ENCODE results near the gene HOXD12.

Gene HOXD12

GRCh38 chr2:176099728-176100546, at the start of gene HOXD12:
Gene HOXD12, plus strand, starts transcription at chr2:176099795. Its CDS starts 7 bp downstream, at chr2:176099802.
- no peak for DNase-seq

GRCh38 chr2:176056406-176056805, 43.2 kb upstream of the HOXD12 start:
- DNase-seq, result no peak

GRCh38 chr2:176063958-176064357, 35.6 kb upstream of the HOXD12 start:
- peak; percentile 96 for DNase-seq

- no peak for DNase-seq
Observed at GRCh38 chr2:176066645-176067588, 32.7 kb upstream of the HOXD12 start.

GRCh38 chr2:176067589-176068418, 31.8 kb upstream of the HOXD12 start:
- DNase-seq, result no peak

GRCh38 chr2:176068419-176068832, 31.2 kb upstream of the HOXD12 start:
- DNase-seq, result no peak

- DNase-seq, result no peak
Observed at GRCh38 chr2:176071330-176072291, 28.0 kb upstream of the HOXD12 start.

GRCh38 chr2:176072292-176072669, 27.3 kb upstream of the HOXD12 start:
- DNase-seq, result no peak

GRCh38 chr2:176072951-176073904, 26.4 kb upstream of the HOXD12 start:
- peak; percentile 36 for DNase-seq

- no peak for DNase-seq
Observed at GRCh38 chr2:176074919-176075425, 24.6 kb upstream of the HOXD12 start.

- no peak for DNase-seq
Observed at GRCh38 chr2:176075481-176075880, 24.1 kb upstream of the HOXD12 start.

- DNase-seq, result no peak
Observed at GRCh38 chr2:176076063-176076462, 23.5 kb upstream of the HOXD12 start.

- DNase-seq, result no peak
Observed at GRCh38 chr2:176076796-176077195, 22.8 kb upstream of the HOXD12 start.

GRCh38 chr2:176078541-176079284, 20.9 kb upstream of the HOXD12 start:
- peak; percentile 38 for DNase-seq

- DNase-seq, result peak; percentile 43
Observed at GRCh38 chr2:176079285-176079830, 20.2 kb upstream of the HOXD12 start.

- peak; percentile 70 for DNase-seq
Observed at GRCh38 chr2:176079831-176080539, 19.6 kb upstream of the HOXD12 start.

- DNase-seq, result no peak
Observed at GRCh38 chr2:176080540-176081375, 18.8 kb upstream of the HOXD12 start.

Measured in NCI-H526 treated with DMSO at 0.1 percent for 48 hours (cell line).